Measurements from ENCODE around the gene MYB.
"Not testable (repeated sequence)": the region's sequence is repeated elsewhere in the genome, so short reads cannot be mapped to it uniquely, and the experiment has no call there.

GRCh38 chr6:135246412-135247012, 65.4 kb downstream of the MYB start:
- not testable (repeated sequence) for TF ChIP-seq TAF1, POLR2AphosphoS5 (IDR thresholded peaks at IDR 0.05; ENCODE audit: low read depth, low read length)
